H1 (cell line): ENCODE results near the gene DOHH.

Experiments
- EZH2 ChIP-seq: fragments of 200-600 bp; sonication (generic); IDR thresholded peaks from 2 replicates; pipeline ENCODE4 v1.7.1; 2012; ENCODE audit warnings: low read depth, mild to moderate bottlenecking, moderate library complexity, low read length, inconsistent platforms; ENCODE audit not compliant: severe bottlenecking
- POLR2AphosphoS5 ChIP-seq: IDR thresholded peaks from 2 replicates; pipeline ENCODE4 v1.6.1; 2011; ENCODE audit warnings: low read depth, low read length

DNA sequence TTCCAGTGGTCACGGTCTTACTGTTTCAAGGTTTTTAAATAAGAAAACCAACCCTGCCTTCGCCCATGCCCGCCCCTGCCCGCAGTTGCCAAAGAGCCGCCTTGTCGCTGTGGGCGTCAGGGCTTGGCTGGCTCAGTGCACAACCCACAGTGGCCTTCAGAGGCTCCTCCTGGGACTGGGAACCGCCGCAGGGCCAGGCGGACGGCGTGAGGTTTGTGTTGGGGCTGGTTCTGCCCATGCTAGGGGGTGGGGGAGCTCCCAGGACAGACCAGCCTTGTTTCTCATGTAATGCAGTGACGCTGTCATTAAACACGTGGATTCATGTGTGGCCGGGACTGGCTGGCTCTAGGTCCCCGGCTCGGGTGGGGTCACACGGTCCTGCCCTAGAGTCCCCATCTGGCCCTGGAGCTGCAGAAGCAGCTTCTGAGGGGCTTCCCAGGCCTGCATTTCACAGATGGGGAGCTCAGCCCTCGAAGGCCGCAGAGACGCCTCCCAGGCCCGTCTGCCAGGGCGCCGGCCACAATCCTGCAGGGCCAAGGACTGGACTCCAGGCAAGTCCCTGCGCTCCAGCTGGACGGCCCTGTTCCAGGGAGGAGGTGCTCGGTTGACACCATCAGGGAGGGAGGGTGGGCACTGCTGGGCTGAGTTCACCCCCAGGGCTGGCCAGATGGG lies 36.1 kb upstream of the DOHH start:
- TF ChIP-seq POLR2AphosphoS5 (no peak), EZH2 (no peak)
